IMR-90 (cell line): Measurements from ENCODE around the gene CEP128. TPM values are rescaled to one million over a fixed set of nuclear protein-coding genes. Genes with fewer than 3 reads are reported as not detected.
A peak's percentile ranks its signal among the peaks of the same experiment; 100 is the strongest.

Experiments used
- ATAC-seq: fragments of 200-7000 bp; cut with Tn5 transposase; 2 replicates; pipeline ENCODE4 v1.9.1; 2020; ENCODE audit warnings: low read depth, mild to moderate bottlenecking, moderate library complexity
- BruUV-seq: library from RNA; stranded (reverse); fragments of 400-500 nt; replicated peaks from 2 replicates; lab custom pipeline; 2021; lab: Mats Ljungman, UMichigan
- CTCF ChIA-PET: fragments of 300-600 bp; formaldehyde crosslinking; extraction: SDS; loops from one replicate; lab custom pipeline; 2021; ENCODE audit warnings: antibody characterized with exemption; lab: Yijun Ruan, JAX
- POLR2A ChIA-PET: fragments of 300-600 bp; sonication (Branson Sonifier 250); formaldehyde crosslinking; loops from one replicate; lab custom pipeline; 2022; ENCODE audit warnings: antibody characterized with exemption; ENCODE audit not compliant: unreplicated experiment; lab: Charles Lee
- DNase-seq: peaks from one replicate; pipeline ENCODE4 v3.0.0; 2013
- H2AFZ ChIP-seq: replicated peaks from 2 replicates; pipeline ENCODE3; 2013; ENCODE audit warnings: low read length, mild to moderate bottlenecking; ENCODE audit not compliant: poor library complexity
- H2AK5ac ChIP-seq: 2 replicates; pipeline ENCODE4 v1.6.1; 2013; ENCODE audit warnings: low read depth, low read length, inconsistent platforms
- H2AK9ac ChIP-seq: replicated peaks from 2 replicates; pipeline ENCODE3; 2013; ENCODE audit warnings: mild to moderate bottlenecking, low read depth, low read length, moderate library complexity; ENCODE audit not compliant: poor library complexity
- H2BK120ac ChIP-seq: 2 replicates; pipeline ENCODE4 v1.6.1; 2013; ENCODE audit warnings: low read depth, low read length, inconsistent platforms
- H2BK15ac ChIP-seq: 3 replicates; pipeline ENCODE4 v1.6.1; 2013; ENCODE audit warnings: low read depth, low read length, inconsistent platforms
- H2BK20ac ChIP-seq: 2 replicates; pipeline ENCODE4 v1.6.1; 2013; ENCODE audit warnings: low read depth, mild to moderate bottlenecking, inconsistent platforms, low read length, moderate library complexity
- H2BK5ac ChIP-seq: 2 replicates; pipeline ENCODE4 v1.6.1; 2013; ENCODE audit warnings: mild to moderate bottlenecking, low read depth, low read length, inconsistent platforms; ENCODE audit not compliant: poor library complexity, severe bottlenecking
- H3K14ac ChIP-seq: replicated peaks from 2 replicates; pipeline ENCODE4 v1.6.1; 2013; ENCODE audit warnings: low read depth, low read length, inconsistent platforms
- H3K18ac ChIP-seq: 2 replicates; pipeline ENCODE4 v1.6.1; 2013; ENCODE audit warnings: low read depth, low read length, control low read depth
- H3K23ac ChIP-seq: 2 replicates; pipeline ENCODE4 v1.6.1; 2013; ENCODE audit warnings: low read depth, low read length, inconsistent platforms
- H3K27ac ChIP-seq: 2 replicates; pipeline ENCODE4 v1.5.1; 2013; ENCODE audit warnings: mild to moderate bottlenecking, control low read depth, low read length; ENCODE audit not compliant: insufficient read depth
- H3K27me3 ChIP-seq: 2 replicates; pipeline ENCODE4 v1.6.1; 2013; ENCODE audit warnings: low read length; ENCODE audit not compliant: control insufficient read depth, insufficient read depth
- H3K36me3 ChIP-seq: 2 replicates; pipeline ENCODE4 v1.6.1; 2013; ENCODE audit warnings: low read length, mixed read lengths; ENCODE audit not compliant: control insufficient read depth, insufficient read depth
- H3K4ac ChIP-seq: 2 replicates; pipeline ENCODE4 v1.6.1; 2013; ENCODE audit warnings: low read depth, low read length, inconsistent platforms
- H3K4me1 ChIP-seq: 2 replicates; pipeline ENCODE4 v1.6.1; 2013; ENCODE audit warnings: low read length, mixed read lengths; ENCODE audit not compliant: control insufficient read depth, insufficient read depth
- H3K4me2 ChIP-seq: 2 replicates; pipeline ENCODE4 v1.6.1; 2013; ENCODE audit warnings: low read depth, mild to moderate bottlenecking, control low read depth, low read length, moderate library complexity
- H3K4me3 ChIP-seq: 2 replicates; pipeline ENCODE4 v1.5.1; 2013; ENCODE audit warnings: low read depth, mild to moderate bottlenecking, control low read depth, low read length, moderate library complexity; ENCODE audit not compliant: insufficient read depth
- H3K56ac ChIP-seq: 2 replicates; pipeline ENCODE4 v1.6.1; 2013; ENCODE audit warnings: low read length, inconsistent platforms; ENCODE audit not compliant: insufficient read depth; ENCODE audit errors: extremely low read depth
- H3K79me1 ChIP-seq, 2 experiments: 2 replicates each; pipeline ENCODE4 v1.6.1; 2013; ENCODE audit warnings: low read length in 2 of 2, inconsistent platforms in 1 of 2, low read depth in 1 of 2
- H3K9ac ChIP-seq: 2 replicates; pipeline ENCODE4 v1.6.1; 2013; ENCODE audit warnings: low read depth, low read length, control low read depth
- H3K9me1 ChIP-seq: 2 replicates; pipeline ENCODE4 v1.6.1; 2013; ENCODE audit warnings: low read length, inconsistent platforms; ENCODE audit not compliant: insufficient read depth
- H3K9me3 ChIP-seq: 2 replicates; pipeline ENCODE4 v1.6.1; 2013; ENCODE audit warnings: low read length; ENCODE audit not compliant: control insufficient read depth, insufficient read depth
- H4K20me1 ChIP-seq: 2 replicates; pipeline ENCODE4 v1.6.1; 2013; ENCODE audit warnings: low read length, inconsistent platforms; ENCODE audit not compliant: insufficient read depth
- H4K5ac ChIP-seq: 2 replicates; pipeline ENCODE4 v1.6.1; 2013; ENCODE audit warnings: mild to moderate bottlenecking, low read depth, low read length, control low read depth
- H4K8ac ChIP-seq, 2 experiments: 2 replicates each; pipeline ENCODE4 v1.6.1; 2013; ENCODE audit warnings: low read depth in 2 of 2, low read length in 2 of 2, control low read depth in 1 of 2, inconsistent platforms in 1 of 2
- H4K91ac ChIP-seq: 2 replicates; pipeline ENCODE4 v1.6.1; 2013; ENCODE audit warnings: low read depth, low read length, inconsistent platforms; ENCODE audit not compliant: insufficient read depth
- BHLHE40 ChIP-seq: fragments of 150-350 bp; IDR thresholded peaks from 2 replicates; pipeline ENCODE4 v1.6.1; 2016; ENCODE audit warnings: mild to moderate bottlenecking, low read depth, low read length
- CEBPB ChIP-seq: IDR thresholded peaks from 2 replicates; pipeline ENCODE4 v1.6.1; 2012; ENCODE audit warnings: low read depth, low read length, improper control_type of control experiment
- CHD1 ChIP-seq: IDR thresholded peaks from 2 replicates; pipeline ENCODE4 v1.6.1; 2012; ENCODE audit warnings: low read depth, low read length, improper control_type of control experiment
- CTCF ChIP-seq: conservative IDR thresholded peaks from 2 replicates; pipeline ENCODE4 v1.5.1; 2012; ENCODE audit warnings: mild to moderate bottlenecking, low read depth, low read length, improper control_type of control experiment
- MAZ ChIP-seq: IDR thresholded peaks from 2 replicates; pipeline ENCODE4 v1.6.1; 2012; ENCODE audit warnings: low read depth, mild to moderate bottlenecking, low read length, improper control_type of control experiment, moderate library complexity, borderline replicate concordance
- MXI1 ChIP-seq: IDR thresholded peaks from 2 replicates; pipeline ENCODE4 v1.6.1; 2012; ENCODE audit warnings: low read depth, mild to moderate bottlenecking, low read length, moderate library complexity, borderline replicate concordance
- NFE2L2 ChIP-seq: fragments of 150-350 bp; IDR thresholded peaks from 2 replicates; pipeline ENCODE4 v1.6.1; 2016; ENCODE audit warnings: low read depth, mild to moderate bottlenecking, low read length
- POLR2A ChIP-seq: IDR thresholded peaks from 2 replicates; pipeline ENCODE4 v1.6.1; 2012; ENCODE audit warnings: mild to moderate bottlenecking, low read depth, low read length
- RAD21 ChIP-seq: IDR thresholded peaks from 2 replicates; pipeline ENCODE4 v1.6.1; 2012; ENCODE audit warnings: low read length, improper control_type of control experiment
- RCOR1 ChIP-seq: IDR thresholded peaks from 2 replicates; pipeline ENCODE4 v1.6.1; 2012; ENCODE audit warnings: mild to moderate bottlenecking, low read length, improper control_type of control experiment; ENCODE audit not compliant: insufficient replicate concordance
- RFX5 ChIP-seq: IDR thresholded peaks from 2 replicates; pipeline ENCODE4 v1.8.0; 2012; ENCODE audit warnings: low read depth, mild to moderate bottlenecking, low read length, moderate library complexity
- SMC3 ChIP-seq: fragments of 150-350 bp; IDR thresholded peaks from 2 replicates; pipeline ENCODE4 v1.6.1; 2016; ENCODE audit warnings: low read depth, mild to moderate bottlenecking, antibody characterized with exemption, low read length, moderate library complexity
- USF2 ChIP-seq: fragments of 150-350 bp; IDR thresholded peaks from 2 replicates; pipeline ENCODE4 v1.6.1; 2017; ENCODE audit warnings: mild to moderate bottlenecking, antibody characterized with exemption, low read length, low read depth
- WGBS, 2 experiments: methylation state at CpG; one replicate each; pipeline versions ENCODE4 v1.1.5 to v1.1.7; 2013; ENCODE audit warnings: missing lambda C conversion rate in 2 of 2; ENCODE audit not compliant: insufficient read length in 1 of 2; ENCODE audit errors: extremely low coverage in 2 of 2; 5-methylcytosine and 5-hydroxymethylcytosine counted together
- dilution Hi-C: fragments of 300-500 bp; cut with HindIII; formaldehyde crosslinking; loops from one replicate; pipeline ENCODE4 v1.14.3; 2018; ENCODE audit warnings: low sequenced_read_pairs; ENCODE audit not compliant: unreplicated experiment
- in situ Hi-C: fragments of 300-500 bp; cut with MboI; formaldehyde crosslinking; loops from 3 replicates; pipeline ENCODE4 v1.14.3; 2019; ENCODE audit warnings: low sequenced_read_pairs, inconsistent platforms, mixed read lengths
- intact Hi-C: fragments of 100-400 bp; cut with micrococcal nuclease; formaldehyde crosslinking; loops from 2 replicates; pipeline ENCODE4 v1.10.0; 2022
- polyA plus RNA-seq, 3 experiments: library from polyadenylated mRNA; depleted of rRNA; stranded (reverse); fragments of >200 nt; gene quantifications; 2 replicates each; pipeline ENCODE4 v1.2.3, GENCODE V29; 2012; ENCODE audit warnings: low replicate concordance in 1 of 3
- total RNA-seq: library from RNA; depleted of rRNA; stranded (reverse); fragments of >200 nt; gene quantifications from 2 replicates; pipeline ENCODE4 v1.2.3, GENCODE V29; 2012

Gene CEP128
- total and polyA plus RNA-seq, 2 of the 4 experiments (the other 2 are of a cell fraction): 1.9 to 5.7 TPM

GRCh38 chr14:80576401-80576800 lies 365.1 kb downstream of the CEP128 start:
- no peak overlapping the region for H2AK5ac ChIP-seq
- CTCF ChIA-PET: no interaction called here

More at GRCh38 chr14:80576401-80576800, 365.1 kb downstream of the CEP128 start:
- Histone ChIP-seq H3K36me3 (no peaks in the 10 kb centered on the region), H4K91ac (no peak overlapping the region), H2BK120ac (no peak overlapping the region), H2BK15ac (no peak overlapping the region), H3K27ac (no peak overlapping the region), H3K27me3 (no peaks in the 10 kb centered on the region), H3K9me3 (no peaks in the 10 kb centered on the region), H3K4me1 (peaks cover 2% of the 10 kb centered on the region; the same call in 1 of the 2 replicates), H3K4me2 (no peak overlapping the region), H2AFZ (no peak overlapping the region), H3K14ac (no peak overlapping the region), H3K4ac (no peak overlapping the region), H3K79me1 (no peaks in the 10 kb centered on the region), H3K56ac (no peak overlapping the region), H3K23ac (no peak overlapping the region), H2BK20ac (no peak overlapping the region), H3K9me1 (no peaks in the 10 kb centered on the region), H2BK5ac (peak overlapping the region; percentile 32), H4K5ac (no peak overlapping the region), H3K9ac (no peak overlapping the region), H2AK9ac (no peak overlapping the region), H3K4me3 (no peak overlapping the region), H4K8ac (no peak overlapping the region), H4K20me1 (no peaks in the 10 kb centered on the region), H3K18ac (no peak overlapping the region)
- no peak for DNase-seq
- dilution Hi-C loops (no loop called here), intact Hi-C loops (no loop called here), in situ Hi-C loops (no loop called here)
- BruUV-seq: no TSS peak
- ATAC-seq: no peak
- POLR2A ChIA-PET: no interaction called here
- WGBS, 2 experiments: no CpG with 5 or more reads among the region's 3 CpGs
- TF ChIP-seq CEBPB: no peak
- no peak for TF ChIP-seq NFE2L2
- TF ChIP-seq USF2: no peak
- TF ChIP-seq RFX5: no peak
- TF ChIP-seq POLR2A: no peak
- TF ChIP-seq CTCF: no peak
- TF ChIP-seq RCOR1: no peak
- TF ChIP-seq RAD21: no peak
- no peak for TF ChIP-seq BHLHE40
- no peak for TF ChIP-seq MAZ
- TF ChIP-seq CHD1: no peak
- TF ChIP-seq SMC3: no peak
- no peak for TF ChIP-seq MXI1
